Activated T-helper 2 cell treated with anti-CD3 and anti-CD28 coated beads, Interferon-gamma antibody, Interleukin-2, Interleukin-4, amounts not matched to agents 10 μg/mL and 5 μg/mL and 100 μg/mL, durations not matched to agents 14 hours and 24 hours and 36 hours (primary cell): ENCODE measurements around the gene DPM2. TPM values are rescaled to one million over a fixed set of nuclear protein-coding genes. Genes with fewer than 3 reads are reported as not detected.

Experiments
- DNase-seq: peaks from one replicate; pipeline ENCODE4 v3.0.0; 2021; ENCODE audit warnings: low spot score
- H3K27ac Mint-ChIP-seq: one replicate; pipeline ENCODE4 v1.8.0; 2021; ENCODE audit warnings: mixed read lengths
- H3K27me3 Mint-ChIP-seq: one replicate; pipeline ENCODE4 v1.8.0; 2021; ENCODE audit warnings: low read depth, mixed read lengths
- H3K36me3 Mint-ChIP-seq: one replicate; pipeline ENCODE4 v1.8.0; 2021; ENCODE audit warnings: low read depth, mixed read lengths
- H3K4me1 Mint-ChIP-seq: one replicate; pipeline ENCODE4 v1.8.0; 2021; ENCODE audit warnings: low read depth, mixed read lengths
- H3K4me3 Mint-ChIP-seq: one replicate; pipeline ENCODE4 v1.8.0; 2021; ENCODE audit warnings: low read depth, mild to moderate bottlenecking, moderate library complexity, mixed read lengths
- H3K9me3 Mint-ChIP-seq: one replicate; pipeline ENCODE4 v1.8.0; 2021; ENCODE audit warnings: mixed read lengths
- intact Hi-C: fragments of 100-400 bp; cut with micrococcal nuclease; formaldehyde crosslinking; loops from one replicate; pipeline ENCODE4 v1.15.1; 2023
- total RNA-seq: library from RNA; stranded (reverse); gene quantifications from 2 replicates; pipeline ENCODE4 v1.2.3, GENCODE V29; 2022

Gene DPM2
- total RNA-seq, 1 donor from 2014 or later: 57.4 TPM

DNA sequence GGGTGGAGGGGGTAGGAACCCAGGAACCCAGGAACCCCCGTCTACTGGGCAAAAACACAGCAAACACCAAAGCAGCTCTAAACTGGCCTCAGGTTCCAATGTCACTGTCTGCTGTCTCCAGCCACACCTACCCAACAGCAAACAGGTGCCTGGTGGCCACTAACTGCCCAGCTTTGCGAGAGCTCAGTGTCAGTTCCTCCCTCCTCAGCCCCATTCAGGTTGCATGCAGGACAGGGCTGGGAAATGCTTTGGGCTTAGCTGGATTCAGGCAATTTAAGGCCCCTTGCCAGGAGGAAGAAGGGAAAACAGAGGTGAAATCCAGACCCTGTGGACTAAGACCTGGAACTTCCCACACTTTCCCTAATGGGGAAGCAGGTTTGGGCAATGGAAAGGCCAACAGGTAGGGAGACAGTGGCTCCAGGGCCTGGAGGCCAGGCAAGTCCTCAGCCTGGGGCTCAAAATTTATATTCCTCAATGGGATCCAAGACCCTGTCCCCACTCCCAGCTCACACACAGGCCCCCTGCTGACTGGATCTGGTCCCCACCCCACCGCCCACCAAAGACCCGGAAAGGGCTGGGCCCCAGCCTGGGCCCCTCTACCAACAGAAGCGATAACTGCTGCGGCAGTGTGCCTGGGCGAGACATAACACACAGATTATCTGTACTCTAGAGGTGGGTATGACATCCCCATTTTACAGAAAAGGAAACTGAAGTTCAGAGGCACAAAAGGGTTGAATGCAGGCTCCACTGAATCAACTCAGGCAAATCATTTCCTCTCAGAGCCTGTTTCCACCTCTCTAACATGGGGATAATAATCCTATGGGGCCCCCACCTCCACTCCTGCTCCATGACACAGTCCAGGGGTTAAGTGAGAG lies 39.6 kb upstream of the DPM2 start:
- intact Hi-C loops: no loop called here
- DNase-seq: no peak
- Mint-ChIP-seq H3K9me3 (no peaks in the 10 kb centered on the region), H3K4me3 (peak overlapping the region; percentile 90), H3K27ac (peak overlapping the region; percentile 72), H3K27me3 (no peaks in the 10 kb centered on the region), H3K4me1 (peaks cover 58% of the 10 kb centered on the region), H3K36me3 (peaks cover 27% of the 10 kb centered on the region)

DNA sequence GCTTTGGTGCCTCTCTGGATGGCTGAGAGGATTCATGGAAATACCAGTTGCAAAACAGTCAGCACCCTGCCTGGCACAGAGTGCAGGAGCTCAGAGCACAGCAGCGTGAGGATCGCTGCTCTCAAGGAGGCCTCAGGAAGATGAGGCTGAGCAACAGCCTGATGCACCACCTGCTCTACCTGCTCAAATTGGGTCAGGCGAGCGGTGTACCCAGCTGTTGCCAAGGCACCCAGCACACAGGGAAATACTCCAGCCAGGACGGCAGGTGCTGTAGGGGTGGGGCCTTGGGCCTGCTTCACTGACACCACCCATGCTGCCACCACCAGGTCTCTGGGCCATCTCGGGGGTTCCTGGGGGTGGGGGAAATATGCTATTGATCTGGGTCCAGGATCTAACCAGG lies 38.8 kb upstream of the DPM2 start:
- peaks cover 27% of the 10 kb centered on the region for H3K36me3 Mint-ChIP-seq
- H3K27ac Mint-ChIP-seq: peak overlapping the region; percentile 72
- DNase-seq: no peak
- peaks cover 61% of the 10 kb centered on the region for H3K4me1 Mint-ChIP-seq
- no peaks in the 10 kb centered on the region for H3K9me3 Mint-ChIP-seq
- H3K27me3 Mint-ChIP-seq: no peaks in the 10 kb centered on the region
- peak overlapping the region; percentile 90 for H3K4me3 Mint-ChIP-seq
- intact Hi-C loops: no loop called here

DNA sequence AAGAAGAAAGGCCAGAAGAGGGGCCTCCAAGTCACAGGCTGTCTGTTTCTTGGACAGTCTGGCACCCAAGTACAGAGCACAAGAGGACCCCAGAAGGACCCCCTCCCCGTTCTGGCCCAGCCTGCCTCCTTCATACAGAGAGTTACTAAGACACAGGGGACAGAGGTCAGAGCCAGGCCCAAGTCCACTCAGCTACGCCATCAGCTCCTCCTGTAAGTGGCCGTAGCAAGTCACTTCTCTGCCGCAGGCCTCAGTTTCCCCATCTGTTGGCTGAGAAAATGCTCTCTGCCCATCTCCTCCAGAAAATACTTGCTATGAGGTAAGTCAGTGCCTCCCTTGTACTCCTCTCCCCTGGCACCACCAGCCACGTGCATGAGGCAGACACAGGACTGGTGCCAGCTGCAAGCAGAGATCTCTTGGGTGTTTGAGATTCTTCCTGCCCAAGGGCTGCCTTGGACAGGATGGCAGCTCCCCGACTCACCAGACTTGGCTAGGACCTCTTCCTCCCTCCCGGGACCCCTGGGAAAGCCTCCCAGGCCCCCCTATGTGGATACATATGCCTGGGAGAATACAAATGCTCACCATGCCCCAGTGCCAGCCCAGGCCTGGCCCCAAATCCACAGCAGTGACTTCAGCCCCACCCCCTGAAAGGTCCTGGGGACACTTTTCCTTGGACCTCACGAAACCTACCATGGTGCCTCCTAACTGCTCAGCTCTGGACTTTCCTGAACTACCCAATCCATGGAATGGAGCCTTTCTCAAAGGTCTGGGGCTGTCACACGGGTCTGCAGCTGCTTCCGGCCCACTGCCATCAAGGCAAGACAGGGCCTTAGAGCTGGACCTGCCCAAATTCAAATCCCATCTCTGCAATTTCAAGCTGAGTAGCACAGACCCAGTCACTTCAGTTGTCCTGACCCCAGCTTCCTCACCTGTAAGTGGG lies 38.0 kb upstream of the DPM2 start:
- Mint-ChIP-seq H3K27ac (peak overlapping the region; percentile 38), H3K4me1 (peaks cover 64% of the 10 kb centered on the region), H3K9me3 (no peaks in the 10 kb centered on the region), H3K4me3 (peak overlapping the region; percentile 90), H3K36me3 (peaks cover 27% of the 10 kb centered on the region), H3K27me3 (no peaks in the 10 kb centered on the region)
- DNase-seq: no peak
- intact Hi-C loops: no loop called here

DNA sequence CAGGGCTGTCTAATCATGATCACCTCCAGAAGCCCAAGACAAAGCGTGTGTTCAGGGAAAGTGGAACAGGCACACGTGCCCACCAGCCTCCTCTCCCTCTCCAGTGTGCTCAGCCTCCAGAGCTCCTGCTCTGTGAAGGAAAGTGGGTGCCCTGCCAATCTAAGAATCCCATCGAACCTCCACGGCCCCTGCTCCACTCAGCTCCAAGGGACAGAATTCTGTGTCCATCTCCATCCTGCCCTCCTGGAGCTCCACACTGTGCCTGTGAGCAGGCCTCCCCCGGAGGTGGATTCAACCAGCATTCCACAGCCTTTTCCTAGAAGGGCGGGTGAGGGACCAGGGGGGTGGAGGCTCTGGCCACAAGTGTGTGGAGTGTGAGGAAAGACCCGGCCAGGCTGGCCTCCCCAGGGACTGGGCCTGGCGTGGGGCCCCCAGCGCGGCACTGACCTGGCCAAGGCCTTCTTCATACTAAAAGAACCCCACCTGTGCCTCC lies 37.2 kb upstream of the DPM2 start:
- H3K27ac Mint-ChIP-seq: peak overlapping the region; percentile 77

DNA sequence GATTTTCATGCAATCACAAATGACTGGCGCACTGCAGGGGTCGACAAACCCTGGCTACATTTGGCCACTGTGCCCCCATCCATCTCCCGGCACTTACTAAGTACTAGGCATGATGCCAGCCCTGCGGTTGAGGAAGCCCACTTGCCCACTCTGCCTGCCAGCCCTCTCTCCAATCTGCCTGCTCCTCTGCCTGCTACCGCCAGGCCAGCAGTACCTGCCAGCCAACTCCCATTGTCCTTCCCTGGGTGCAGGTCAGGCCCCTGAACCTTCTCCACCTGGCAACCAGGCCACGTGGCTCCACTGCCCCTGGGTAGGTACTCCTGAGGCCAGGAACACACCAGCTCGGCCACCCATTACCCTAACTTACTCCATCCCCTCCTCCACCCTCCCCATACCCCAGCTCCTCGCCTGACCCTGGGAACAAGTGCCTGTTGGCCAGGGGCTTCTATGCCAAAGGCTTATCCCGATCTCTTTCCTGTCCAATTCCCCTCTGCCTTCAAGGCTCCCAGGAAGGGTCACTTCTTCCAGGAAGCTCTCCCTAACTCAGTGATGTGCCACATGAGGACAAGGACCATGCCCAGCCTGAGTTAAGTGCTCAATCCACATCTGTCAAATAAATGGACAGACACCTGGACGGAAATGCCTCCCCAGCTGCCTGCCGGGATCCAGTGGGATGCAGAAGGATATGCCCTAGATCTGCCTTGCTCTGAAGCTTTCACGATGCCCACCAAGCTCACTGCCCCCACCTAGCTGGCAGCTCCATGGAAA lies 36.5 kb upstream of the DPM2 start:
- peaks cover 76% of the 10 kb centered on the region for H3K4me1 Mint-ChIP-seq
- H3K27me3 Mint-ChIP-seq: no peaks in the 10 kb centered on the region
- peak overlapping the region; percentile 77 for H3K27ac Mint-ChIP-seq
- H3K36me3 Mint-ChIP-seq: peaks cover 40% of the 10 kb centered on the region
- no peak for DNase-seq
- peak overlapping the region; percentile 90 for H3K4me3 Mint-ChIP-seq
- intact Hi-C loops: no loop called here
- no peaks in the 10 kb centered on the region for H3K9me3 Mint-ChIP-seq

More for the DNA sequence above, 37.2 kb upstream of the DPM2 start:
- no peaks in the 10 kb centered on the region for H3K27me3 Mint-ChIP-seq
- no peaks in the 10 kb centered on the region for H3K9me3 Mint-ChIP-seq
- H3K4me1 Mint-ChIP-seq: peaks cover 71% of the 10 kb centered on the region
- peak overlapping the region; percentile 90 for H3K4me3 Mint-ChIP-seq
- no peak for DNase-seq
- peaks cover 34% of the 10 kb centered on the region for H3K36me3 Mint-ChIP-seq
- intact Hi-C loops: no loop called here

DNA sequence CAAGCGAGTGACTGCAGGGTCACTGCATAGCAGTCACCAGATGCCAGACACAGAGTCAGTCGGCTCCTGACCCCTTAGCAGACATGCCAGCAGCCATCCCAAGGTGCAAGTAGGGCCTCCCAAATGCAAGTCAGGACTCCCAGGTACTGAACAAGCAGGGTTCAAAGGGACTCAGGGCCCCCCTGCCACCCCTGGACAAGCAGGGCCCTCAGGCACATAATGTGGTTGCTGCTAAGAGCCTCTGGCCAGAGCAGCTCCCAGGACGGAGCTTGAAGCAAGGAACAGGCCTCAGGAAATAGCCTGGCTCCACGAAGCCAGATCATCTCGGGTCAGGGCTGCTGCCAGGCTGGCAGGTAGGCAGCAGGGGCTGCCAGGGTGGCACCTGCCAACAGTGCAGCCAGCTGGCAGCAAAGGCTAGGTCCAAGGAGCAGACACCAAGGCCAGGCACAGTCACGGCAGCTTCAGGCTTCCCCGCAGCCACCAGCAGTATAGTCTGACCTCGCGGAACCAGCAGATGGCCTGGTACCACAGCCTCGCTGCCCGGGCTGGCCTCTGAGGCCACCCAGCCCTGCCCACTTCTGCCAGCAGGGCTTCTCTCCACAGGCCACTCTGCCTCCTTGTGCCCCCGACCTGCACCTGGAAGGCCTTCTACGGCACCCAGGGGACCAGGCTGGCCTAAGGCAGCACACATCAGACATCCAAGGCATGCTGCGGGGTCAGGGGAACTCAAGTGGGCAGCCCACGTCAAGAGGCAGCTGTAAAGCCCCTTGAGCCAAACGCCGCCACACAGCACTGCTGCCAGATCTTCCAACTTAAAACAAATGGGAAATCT lies 35.7 kb upstream of the DPM2 start:
- Mint-ChIP-seq H3K27me3 (no peaks in the 10 kb centered on the region), H3K27ac (peak overlapping the region; percentile 74), H3K4me1 (peaks cover 79% of the 10 kb centered on the region), H3K4me3 (peak overlapping the region; percentile 90), H3K9me3 (no peaks in the 10 kb centered on the region), H3K36me3 (peaks cover 42% of the 10 kb centered on the region)
- intact Hi-C loops: no loop called here
- DNase-seq: no peak

DNA sequence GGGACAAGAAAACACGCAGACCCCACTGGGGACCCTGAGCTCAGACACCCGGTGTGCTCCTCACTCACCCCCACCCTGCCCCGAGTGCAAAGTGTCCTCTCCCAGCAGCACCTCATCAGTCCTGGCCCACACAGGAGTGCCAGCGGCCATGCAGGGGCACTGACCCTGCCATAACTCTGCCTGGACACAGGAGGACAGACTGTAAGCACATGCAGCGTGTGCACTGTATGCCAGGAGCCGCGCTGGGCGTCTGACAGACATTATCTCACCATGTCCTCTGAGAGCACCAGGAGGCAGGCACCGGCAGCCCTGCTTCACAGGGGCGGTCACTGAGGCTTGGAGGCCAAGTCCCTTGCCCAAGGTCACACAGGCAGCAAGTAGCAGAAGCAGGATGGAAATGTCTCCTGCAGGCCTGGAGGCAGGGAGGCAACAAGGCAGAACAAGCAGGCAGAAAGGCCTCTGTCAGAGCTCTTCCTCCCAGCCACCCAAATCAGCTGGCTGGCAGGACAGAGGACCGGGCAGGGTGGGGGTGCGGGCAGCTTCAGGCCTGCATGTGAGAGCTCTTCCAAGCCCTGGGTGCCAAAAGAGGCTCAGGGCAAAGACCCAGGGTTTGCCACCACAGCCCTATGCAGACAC lies 34.7 kb upstream of the DPM2 start:
- Mint-ChIP-seq H3K36me3 (peaks cover 37% of the 10 kb centered on the region), H3K27me3 (no peaks in the 10 kb centered on the region), H3K4me1 (peaks cover 88% of the 10 kb centered on the region), H3K9me3 (no peaks in the 10 kb centered on the region), H3K4me3 (peak overlapping the region; percentile 71), H3K27ac (peak overlapping the region; percentile 74)
- intact Hi-C loops: no loop called here
- DNase-seq: no peak

DNA sequence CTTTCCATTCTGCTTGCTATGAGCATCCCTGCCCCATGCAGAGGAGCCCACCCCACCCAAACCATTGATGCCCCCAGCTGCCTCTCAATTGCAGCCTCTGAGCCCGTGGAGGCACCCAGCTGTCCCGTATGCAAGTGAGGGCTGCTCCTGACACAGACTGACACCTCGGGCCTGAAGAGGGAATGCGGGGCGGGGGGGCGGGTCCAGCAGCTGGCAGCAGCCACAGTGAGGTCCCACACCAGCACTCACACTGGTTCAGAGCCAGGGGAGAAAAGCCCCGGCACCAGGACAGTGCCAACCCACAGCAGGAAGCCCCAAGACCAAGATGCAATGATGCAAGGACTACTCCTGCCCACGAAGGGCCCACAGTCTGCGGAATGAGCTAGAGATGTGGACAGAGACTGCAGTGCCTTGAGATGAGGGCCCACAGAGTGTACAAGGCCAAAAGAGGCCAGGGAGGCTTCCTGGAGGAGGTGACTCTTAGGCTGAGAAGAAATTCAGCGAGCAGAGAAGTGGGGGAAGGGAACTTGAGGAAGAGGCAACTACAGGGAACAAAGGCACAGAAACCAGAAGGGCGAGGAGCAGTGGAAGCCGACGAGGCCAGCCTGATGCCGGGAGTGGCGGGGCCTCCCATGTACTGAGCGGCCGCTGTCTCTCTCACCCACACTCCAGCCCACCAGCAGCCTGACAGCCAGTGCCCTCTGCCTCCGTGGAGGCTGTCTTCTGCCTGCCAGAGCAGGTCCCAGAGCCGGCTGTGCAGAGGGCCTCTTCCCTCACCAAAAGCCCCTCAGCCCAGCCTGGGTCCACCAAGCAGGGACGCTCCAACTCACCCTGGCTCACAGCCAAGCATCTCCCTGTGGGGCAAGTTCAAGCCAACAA lies 33.9 kb upstream of the DPM2 start:
- no peak for DNase-seq
- H3K27me3 Mint-ChIP-seq: no peaks in the 10 kb centered on the region

DNA sequence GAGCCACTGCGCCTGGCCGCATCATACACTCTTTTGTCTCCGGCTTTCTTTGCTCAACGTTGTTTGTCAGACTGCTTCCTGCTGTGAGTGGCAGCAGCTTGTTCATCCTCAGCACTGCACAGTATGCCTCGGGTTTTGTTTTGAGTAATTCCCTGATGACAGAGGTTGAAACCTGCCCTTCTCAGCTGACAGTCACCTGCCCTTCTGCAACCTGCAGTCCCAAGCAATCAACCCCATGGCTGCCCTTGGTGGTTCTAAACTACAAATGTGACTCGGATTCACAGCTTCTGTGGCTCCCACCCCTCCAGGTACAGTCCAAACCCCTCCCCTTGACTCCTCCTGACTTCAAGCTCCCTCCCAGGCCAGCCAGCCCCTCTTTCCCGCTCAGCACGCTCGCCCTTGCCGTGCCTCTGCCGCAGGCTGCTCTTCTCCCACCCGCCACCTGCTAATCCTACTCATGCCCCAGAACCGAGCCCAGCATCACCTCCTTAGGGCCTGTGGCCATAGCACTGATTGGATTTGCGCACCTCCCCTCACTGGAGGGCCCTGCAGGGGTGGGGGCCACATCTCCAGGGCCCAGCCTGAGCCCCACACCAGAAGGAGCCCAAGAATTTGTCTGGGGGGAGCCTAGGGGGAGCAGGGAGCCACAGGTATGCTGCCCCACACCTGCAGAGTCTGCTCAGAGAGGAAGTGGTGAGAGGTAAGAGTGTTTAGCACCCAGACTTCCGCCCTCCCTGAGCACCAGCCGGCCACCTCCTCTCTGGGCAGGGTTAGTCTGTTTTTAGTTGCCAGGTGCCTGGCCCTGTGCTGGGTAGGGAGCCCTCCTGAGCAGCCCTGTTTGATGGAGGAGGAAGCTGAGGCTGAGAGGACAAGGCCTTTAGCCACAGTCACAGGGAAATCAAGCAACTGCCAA lies 33.0 kb upstream of the DPM2 start:
- intact Hi-C loops: loop anchor here (1.0 to 2.0 kb wide), 5 partner anchors 8 to 61 kb away; no protein-coding TSS in a partner anchor
- Mint-ChIP-seq H3K4me1 (peaks cover 83% of the 10 kb centered on the region), H3K27ac (peak overlapping the region; percentile 91), H3K27me3 (no peaks in the 10 kb centered on the region), H3K9me3 (no peaks in the 10 kb centered on the region), H3K4me3 (peak overlapping the region; percentile 71), H3K36me3 (peaks cover 27% of the 10 kb centered on the region)
- DNase-seq: peak; percentile 73

More for the DNA sequence above, 33.9 kb upstream of the DPM2 start:
- Mint-ChIP-seq H3K4me1 (peaks cover 89% of the 10 kb centered on the region), H3K27ac (peak overlapping the region; percentile 91), H3K4me3 (peak overlapping the region; percentile 71), H3K9me3 (no peaks in the 10 kb centered on the region), H3K36me3 (peaks cover 35% of the 10 kb centered on the region)
- intact Hi-C loops: loop anchor here (2.0 kb wide), 1 partner anchor 29 kb away; no protein-coding TSS in a partner anchor
